HEK293T (cell line): Measurements from ENCODE around the gene UMODL1.

Source experiments
- ARNT ChIP-seq: fragments of 450-650 bp; IDR thresholded peaks from 2 replicates; pipeline ENCODE4 v1.6.1; 2017; ENCODE audit warnings: mild to moderate bottlenecking
- BHLHE40 ChIP-seq: fragments of 450-650 bp; IDR thresholded peaks from 2 replicates; pipeline ENCODE4 v1.6.1; 2016; ENCODE audit warnings: mild to moderate bottlenecking, moderate library complexity, borderline replicate concordance
- FOXA1 ChIP-seq: fragments of 450-650 bp; IDR thresholded peaks from 2 replicates; pipeline ENCODE4 v1.6.1; 2016; ENCODE audit warnings: mild to moderate bottlenecking
- FOXK2 ChIP-seq: fragments of 450-650 bp; IDR thresholded peaks from 2 replicates; pipeline ENCODE4 v1.6.1; 2016; ENCODE audit warnings: mild to moderate bottlenecking
- FOXM1 ChIP-seq: fragments of 450-650 bp; IDR thresholded peaks from 2 replicates; pipeline ENCODE4 v1.6.1; 2017; ENCODE audit warnings: mild to moderate bottlenecking, borderline replicate concordance
- SP1 ChIP-seq: fragments of 450-650 bp; IDR thresholded peaks from 2 replicates; pipeline ENCODE4 v1.6.1; 2017
- SUZ12 ChIP-seq: fragments of 450-650 bp; IDR thresholded peaks from 2 replicates; pipeline ENCODE4 v1.6.1; 2016; ENCODE audit warnings: mild to moderate bottlenecking
- TARDBP ChIP-seq: fragments of 450-650 bp; IDR thresholded peaks from 2 replicates; pipeline ENCODE4 v1.6.1; 2016
- ZNF384 ChIP-seq: fragments of 450-650 bp; IDR thresholded peaks from 2 replicates; pipeline ENCODE4 v1.6.1; 2016

DNA sequence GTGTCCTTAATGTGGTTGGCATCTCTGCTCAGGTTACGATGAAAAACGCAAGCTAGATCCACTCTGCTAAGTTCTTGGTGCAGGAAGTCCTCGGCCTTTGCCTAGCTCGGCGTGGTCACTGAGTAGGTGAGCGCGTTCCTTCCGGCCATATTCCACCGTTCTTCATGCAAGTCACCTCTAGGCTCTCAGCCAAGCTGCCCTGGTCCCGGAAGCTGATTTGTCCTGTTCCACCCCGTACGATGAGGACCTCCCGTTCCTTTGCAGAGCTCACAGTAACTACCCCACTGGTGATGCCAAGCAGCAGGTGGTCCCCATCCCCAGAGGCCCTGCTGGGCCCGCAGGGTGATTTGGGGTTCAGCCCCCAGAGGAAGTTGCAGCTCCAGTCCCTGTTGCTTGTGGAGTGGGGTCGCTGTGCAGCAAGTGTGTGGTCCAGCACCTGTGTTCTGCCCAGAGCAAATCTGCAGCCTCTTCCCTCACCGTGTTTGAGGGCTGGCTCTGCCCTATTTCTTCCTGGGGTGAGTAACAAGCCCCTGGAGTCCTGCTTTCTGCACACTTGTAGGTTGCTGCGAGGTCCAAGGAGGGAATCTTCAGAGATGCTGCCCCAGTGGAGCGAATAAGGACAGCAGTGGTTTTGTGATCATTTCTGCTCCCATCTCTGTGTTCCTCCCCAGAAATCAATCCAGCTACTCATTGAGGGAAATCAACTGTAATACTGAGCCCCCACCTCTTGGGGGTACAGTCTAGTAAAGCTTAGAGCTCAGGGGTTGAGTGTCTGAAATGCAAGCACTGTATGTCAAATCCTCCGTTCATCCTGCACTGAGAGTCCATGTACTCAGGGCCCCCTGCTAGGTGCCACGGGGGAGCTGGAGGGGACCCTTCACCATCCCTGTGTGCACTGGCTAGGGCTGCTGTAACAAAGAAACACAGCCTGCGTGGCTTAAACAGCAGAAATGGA, 2.3 kb downstream of the UMODL1 start:
- no peak for TF ChIP-seq TARDBP
- no peak for TF ChIP-seq ZNF384
- no peak for TF ChIP-seq SP1
- no peak for TF ChIP-seq BHLHE40
- TF ChIP-seq FOXK2, result no peak
- TF ChIP-seq FOXA1, result no peak
- no peak for TF ChIP-seq FOXM1
- TF ChIP-seq SUZ12, result no peak
- TF ChIP-seq ARNT, result no peak
